GM12892 (cell line): ENCODE results near the gene CCSER2.
"Not testable (repeated sequence)": the region's sequence is repeated elsewhere in the genome, so short reads cannot be mapped to it uniquely, and the experiment has no call there.

Experiments
- DNase-seq: peaks from one replicate; pipeline ENCODE4 v3.0.0; 2011; ENCODE audit not compliant: insufficient read length
- FAIRE-seq: peaks from 2 replicates; lab custom pipeline; 2011; peaks lifted over from hg19 to GRCh38; lab: Jason Lieb, UNC
- POLR2A ChIP-seq: IDR thresholded peaks from 2 replicates; pipeline ENCODE4 v1.6.1; 2011; ENCODE audit warnings: low read depth, low read length, control low read depth
- POLR2AphosphoS5 ChIP-seq: IDR thresholded peaks from 2 replicates; pipeline ENCODE4 v1.6.1; 2011; ENCODE audit warnings: low read depth, low read length, control low read depth
- TAF1 ChIP-seq: IDR thresholded peaks from 2 replicates; pipeline ENCODE4 v1.6.1; 2011; ENCODE audit warnings: low read depth, mild to moderate bottlenecking, control low read depth, low read length, borderline replicate concordance

Gene CCSER2

GRCh38 chr10:84484541-84484940, 156.2 kb downstream of the CCSER2 start:
- TF ChIP-seq POLR2A, result no peak
- no peak for TF ChIP-seq TAF1
- no peak for TF ChIP-seq POLR2AphosphoS5
- FAIRE-seq (no peak), DNase-seq (no peak)

- no peak for TF ChIP-seq TAF1
- TF ChIP-seq POLR2AphosphoS5, result no peak
- TF ChIP-seq POLR2A, result no peak
- FAIRE-seq (no peak), DNase-seq (no peak)
These were observed 165.0 kb downstream of the CCSER2 start for GRCh38 chr10:84493361-84493760.

- no peak for FAIRE-seq
- TF ChIP-seq TAF1 (no peak), POLR2AphosphoS5 (no peak), POLR2A (no peak)
- no peak for DNase-seq
These were observed 165.8 kb downstream of the CCSER2 start for GRCh38 chr10:84493951-84494848.

- no peak for DNase-seq
- FAIRE-seq, result no peak
- TF ChIP-seq POLR2A, result no peak
- TF ChIP-seq POLR2AphosphoS5, result no peak
- no peak for TF ChIP-seq TAF1
These were observed 166.4 kb downstream of the CCSER2 start for GRCh38 chr10:84494849-84495180.

DNA sequence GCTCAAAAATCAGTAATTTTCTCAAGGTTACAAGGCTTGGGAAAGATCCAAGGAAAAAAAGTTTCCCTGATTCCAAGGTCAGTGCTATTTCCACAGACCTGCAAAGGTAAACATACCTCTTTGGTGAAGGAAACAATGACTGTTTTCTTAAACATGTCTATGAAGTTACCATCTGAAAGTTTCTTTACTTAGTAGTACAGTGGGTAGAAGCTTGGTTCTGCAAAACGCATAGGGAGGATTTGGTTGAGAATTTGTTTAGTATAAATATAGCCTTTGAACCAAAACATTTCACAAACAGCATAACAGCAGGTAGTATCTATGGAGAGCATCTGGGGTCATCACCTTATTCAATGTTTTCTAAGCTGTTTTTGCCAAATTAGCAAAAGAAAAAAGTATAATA, 169.6 kb downstream of the CCSER2 start:
- TF ChIP-seq POLR2A, result no peak
- TF ChIP-seq POLR2AphosphoS5, result no peak
- no peak for TF ChIP-seq TAF1
- DNase-seq (no peak), FAIRE-seq (no peak)

- FAIRE-seq, DNase-seq: not testable (repeated sequence)
These were observed 170.7 kb downstream of the CCSER2 start for GRCh38 chr10:84499039-84499438.

DNA sequence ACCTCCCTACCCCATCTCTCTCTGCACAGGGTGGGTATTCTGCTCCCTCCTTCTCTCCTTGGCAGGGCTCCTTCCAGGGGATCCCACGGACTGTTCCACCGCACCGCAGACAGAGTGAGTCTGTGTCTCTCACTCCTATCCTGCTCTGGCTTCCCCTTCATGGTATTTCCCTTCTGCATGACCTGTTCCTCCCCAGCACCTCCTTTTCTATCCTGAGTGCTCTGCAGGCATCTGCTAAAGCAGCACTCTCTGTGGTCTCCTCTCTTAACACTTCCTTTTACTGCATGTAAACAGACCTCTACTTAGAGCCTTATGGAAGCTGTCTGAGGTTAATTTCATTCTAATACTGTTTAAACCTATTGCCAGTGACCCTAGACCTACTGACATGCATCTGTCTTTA, 171.5 kb downstream of the CCSER2 start:
- TF ChIP-seq TAF1 (no peak), POLR2A (no peak), POLR2AphosphoS5 (no peak)
- DNase-seq, result no peak
- peak; percentile 5 for FAIRE-seq

DNA sequence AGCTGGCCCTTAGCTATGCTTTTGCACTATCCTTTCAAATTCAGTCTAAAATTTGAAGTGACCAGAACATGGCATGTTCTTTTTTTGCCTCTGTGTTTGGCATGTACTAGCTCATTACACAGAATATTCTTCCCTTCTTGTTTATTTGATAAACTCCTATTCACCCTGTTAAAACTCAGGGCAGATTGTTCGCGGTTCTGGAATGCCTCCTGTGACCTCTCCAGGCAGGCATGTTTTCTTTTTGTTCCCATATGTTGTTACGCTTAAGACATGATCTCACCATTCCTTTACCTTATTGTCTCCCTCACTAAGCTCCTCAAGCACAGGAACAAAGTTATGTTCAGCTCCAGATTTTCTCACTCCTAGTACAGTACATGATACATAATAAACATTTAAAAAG, 181.7 kb downstream of the CCSER2 start:
- TF ChIP-seq POLR2AphosphoS5, result no peak
- no peak for TF ChIP-seq POLR2A
- TF ChIP-seq TAF1, result no peak
- FAIRE-seq (no peak), DNase-seq (no peak)

DNA sequence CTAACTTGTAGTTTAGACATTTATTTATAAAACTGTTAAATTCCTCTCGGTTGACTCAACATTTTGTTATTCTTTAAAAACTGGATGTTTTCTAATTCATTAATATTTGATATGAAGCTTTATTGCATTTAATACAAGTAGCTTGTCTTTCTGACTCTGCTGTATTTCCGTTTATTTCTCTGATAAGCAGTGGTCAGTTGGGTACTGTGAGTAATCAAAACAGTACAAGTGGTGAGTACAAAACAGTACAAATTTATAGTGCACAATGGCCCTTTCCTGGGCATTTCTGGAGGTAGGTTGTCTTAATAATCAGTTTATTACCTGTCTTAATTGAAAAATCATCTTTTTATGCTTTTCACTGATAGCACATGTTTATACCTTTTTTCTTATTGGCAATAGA, 182.7 kb downstream of the CCSER2 start:
- FAIRE-seq, result no peak
- no peak for TF ChIP-seq POLR2A
- no peak for TF ChIP-seq TAF1
- TF ChIP-seq POLR2AphosphoS5, result no peak
- no peak for DNase-seq

GRCh38 chr10:84511709-84512285, 183.4 kb downstream of the CCSER2 start:
- DNase-seq, result no peak
- TF ChIP-seq POLR2AphosphoS5 (no peak), TAF1 (no peak), POLR2A (no peak)
- FAIRE-seq, result no peak

DNA sequence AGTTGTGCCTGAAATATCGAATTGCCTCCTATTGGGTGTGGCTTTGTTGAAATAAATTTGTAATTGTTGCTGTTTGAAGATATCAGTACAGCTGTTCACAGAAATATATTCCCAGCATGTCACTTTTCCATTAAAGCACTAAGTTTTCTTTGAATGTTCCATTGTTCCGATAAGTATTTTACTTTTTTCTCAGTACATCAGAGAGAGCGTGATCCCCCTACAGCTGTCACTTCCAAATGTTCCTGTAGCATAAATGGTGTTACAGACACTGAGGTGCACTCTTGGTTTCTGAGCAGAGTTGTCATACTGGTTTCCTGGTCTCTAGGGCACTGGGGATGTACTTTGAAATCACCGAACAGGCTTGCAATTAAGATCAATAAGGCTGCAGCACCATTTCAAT, 189.2 kb downstream of the CCSER2 start:
- no peak for FAIRE-seq
- no peak for DNase-seq
- TF ChIP-seq POLR2A (no peak), POLR2AphosphoS5 (no peak), TAF1 (no peak)

- no peak for FAIRE-seq
- TF ChIP-seq TAF1 (no peak), POLR2AphosphoS5 (no peak), POLR2A (no peak)
- DNase-seq, result no peak
These were observed 190.8 kb downstream of the CCSER2 start for GRCh38 chr10:84519235-84519634.

- TF ChIP-seq POLR2A (no peak), POLR2AphosphoS5 (no peak), TAF1 (no peak)
- DNase-seq (no peak), FAIRE-seq (no peak)
These were observed 192.6 kb downstream of the CCSER2 start for GRCh38 chr10:84521013-84521412.

- DNase-seq (no peak), FAIRE-seq (no peak)
- TF ChIP-seq TAF1, result no peak
- no peak for TF ChIP-seq POLR2A
- no peak for TF ChIP-seq POLR2AphosphoS5
These were observed 193.1 kb downstream of the CCSER2 start for GRCh38 chr10:84521468-84521867.
